Measurements from ENCODE around the gene ZNF761. TPM values are rescaled to one million over a fixed set of nuclear protein-coding genes. Genes with fewer than 3 reads are reported as not detected.

The ZNF761 gene
- total and polyA plus RNA-seq, 2 of the 13 experiments (the other 11 are each of a cell fraction or from before 2014, with no cell fraction given), result 11.6 to 16.2 TPM

DNA sequence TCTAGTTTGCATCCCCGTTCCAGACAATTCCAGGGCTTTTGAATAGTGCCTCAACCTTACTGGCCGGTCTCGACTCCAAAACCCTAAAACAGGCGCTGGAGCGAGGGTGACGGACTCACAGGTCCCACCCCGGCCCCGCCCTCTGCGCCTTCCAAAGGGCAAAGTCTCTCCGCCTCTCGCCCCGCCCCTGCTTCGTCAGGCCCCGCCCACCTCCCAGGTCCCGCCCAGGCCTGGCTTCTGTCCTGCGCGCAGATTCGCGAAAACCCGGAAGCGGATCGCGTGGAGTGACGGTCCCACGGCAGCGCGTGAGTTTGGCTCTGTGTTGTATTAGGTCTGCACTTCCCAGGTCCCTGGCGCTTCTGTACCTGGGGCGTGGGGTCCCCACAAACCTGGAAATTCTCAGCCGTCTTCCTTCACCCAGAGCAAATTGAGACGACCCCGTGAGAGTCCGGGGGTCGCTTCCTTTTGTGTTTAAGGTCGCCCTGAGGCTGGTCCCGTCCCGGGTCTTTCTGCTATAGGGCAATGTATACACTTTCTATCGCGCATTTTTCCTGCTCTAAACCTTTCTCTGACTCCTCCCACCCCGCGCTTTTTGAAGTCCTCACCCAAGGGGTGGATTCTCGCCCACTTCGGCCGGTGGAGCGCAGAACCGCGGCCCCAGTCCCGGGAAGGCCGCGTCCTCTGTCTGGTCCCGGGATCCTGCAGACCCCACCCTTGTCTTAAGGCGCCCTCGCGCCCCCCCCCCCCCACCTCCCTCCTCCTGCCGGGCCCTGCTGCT, 35.9 kb downstream of the ZNF761 start, which contains the start of gene ZNF813 (continued):
- TF ChIP-seq, protein P1, sequence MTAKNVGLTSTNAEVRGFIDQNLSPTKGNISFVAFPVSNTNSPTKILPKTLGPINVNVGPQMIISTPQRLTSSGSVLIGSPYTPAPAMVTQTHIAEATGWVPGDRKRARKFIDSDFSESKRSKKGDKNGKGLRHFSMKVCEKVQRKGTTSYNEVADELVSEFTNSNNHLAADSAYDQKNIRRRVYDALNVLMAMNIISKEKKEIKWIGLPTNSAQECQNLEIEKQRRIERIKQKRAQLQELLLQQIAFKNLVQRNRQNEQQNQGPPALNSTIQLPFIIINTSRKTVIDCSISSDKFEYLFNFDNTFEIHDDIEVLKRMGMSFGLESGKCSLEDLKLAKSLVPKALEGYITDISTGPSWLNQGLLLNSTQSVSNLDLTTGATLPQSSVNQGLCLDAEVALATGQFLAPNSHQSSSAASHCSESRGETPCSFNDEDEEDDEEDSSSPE (CRISPR knock-in tag; IDR thresholded peaks at IDR 0.05), result 0 out of 2 replicates have a peak, but pooled peaks have one; percentile 63
- TF ChIP-seq ZSCAN31 (CRISPR knock-in tag; IDR thresholded peaks at IDR 0.05; ENCODE audit: low read depth) (no peak), LCORL (IDR thresholded peaks at IDR 0.05) (no peak), LCORL (CRISPR knock-in tag; IDR thresholded peaks at IDR 0.05) (peak; percentile 42; the same call in 1 of the 2 replicates), MEIS1 (CRISPR knock-in tag; IDR thresholded peaks at IDR 0.05; ENCODE audit: borderline replicate concordance) (no peak), RFX5 (IDR thresholded peaks at IDR 0.05; ENCODE audit: low read depth, low read length) (no peak), FOXM1 (CRISPR knock-in tag; IDR thresholded peaks at IDR 0.05) (no peak), ZNF224 (CRISPR knock-in tag; IDR thresholded peaks at IDR 0.05) (no peak), ATF1 (CRISPR knock-in tag; IDR thresholded peaks at IDR 0.05) (no peak), ZKSCAN8 (CRISPR knock-in tag; IDR thresholded peaks at IDR 0.05; ENCODE audit: borderline replicate concordance) (no peak), ZNF773 (CRISPR knock-in tag; IDR thresholded peaks at IDR 0.05; ENCODE audit: borderline replicate concordance) (no peak), TEAD2 (CRISPR knock-in tag; IDR thresholded peaks at IDR 0.05) (no peak), ZNF274 (CRISPR knock-in tag; IDR thresholded peaks at IDR 0.05) (no peak), ARNT (IDR thresholded peaks at IDR 0.05) (no peak), ZNF205 (CRISPR knock-in tag; IDR thresholded peaks at IDR 0.05) (no peak), FOXC1 (CRISPR knock-in tag; IDR thresholded peaks at IDR 0.05; ENCODE audit: borderline replicate concordance) (no peak), ZNF232 (CRISPR knock-in tag; IDR thresholded peaks at IDR 0.05; ENCODE audit: borderline replicate concordance) (no peak), ARNT2 (CRISPR knock-in tag; IDR thresholded peaks at IDR 0.05; ENCODE audit: low read depth) (no peak), SMARCC2 (IDR thresholded peaks at IDR 0.05) (no peak), PAF1 (CRISPR knock-in tag; IDR thresholded peaks at IDR 0.05) (no peak), SRSF9 (IDR thresholded peaks at IDR 0.05; ENCODE audit: borderline replicate concordance, insufficient read depth, low read depth, low read length, poor library complexity, severe bottlenecking) (no peak), GFI1 (CRISPR knock-in tag; IDR thresholded peaks at IDR 0.05; ENCODE audit: borderline replicate concordance) (no peak), ZNF558 (CRISPR knock-in tag; IDR thresholded peaks at IDR 0.05; ENCODE audit: borderline replicate concordance) (no peak), HNF4G (IDR thresholded peaks at IDR 0.05; ENCODE audit: borderline replicate concordance, low read depth, low read length) (no peak), HNF4G (CRISPR knock-in tag; IDR thresholded peaks at IDR 0.05; ENCODE audit: borderline replicate concordance, low read depth) (no peak)
- TF ChIP-seq, protein P2, sequence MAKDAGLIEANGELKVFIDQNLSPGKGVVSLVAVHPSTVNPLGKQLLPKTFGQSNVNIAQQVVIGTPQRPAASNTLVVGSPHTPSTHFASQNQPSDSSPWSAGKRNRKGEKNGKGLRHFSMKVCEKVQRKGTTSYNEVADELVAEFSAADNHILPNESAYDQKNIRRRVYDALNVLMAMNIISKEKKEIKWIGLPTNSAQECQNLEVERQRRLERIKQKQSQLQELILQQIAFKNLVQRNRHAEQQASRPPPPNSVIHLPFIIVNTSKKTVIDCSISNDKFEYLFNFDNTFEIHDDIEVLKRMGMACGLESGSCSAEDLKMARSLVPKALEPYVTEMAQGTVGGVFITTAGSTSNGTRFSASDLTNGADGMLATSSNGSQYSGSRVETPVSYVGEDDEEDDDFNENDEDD (CRISPR knock-in tag; IDR thresholded peaks at IDR 0.05; ENCODE audit: borderline replicate concordance), result 0 out of 2 replicates have a peak, but pooled peaks have one; percentile 57
- TF ChIP-seq, protein P3, sequence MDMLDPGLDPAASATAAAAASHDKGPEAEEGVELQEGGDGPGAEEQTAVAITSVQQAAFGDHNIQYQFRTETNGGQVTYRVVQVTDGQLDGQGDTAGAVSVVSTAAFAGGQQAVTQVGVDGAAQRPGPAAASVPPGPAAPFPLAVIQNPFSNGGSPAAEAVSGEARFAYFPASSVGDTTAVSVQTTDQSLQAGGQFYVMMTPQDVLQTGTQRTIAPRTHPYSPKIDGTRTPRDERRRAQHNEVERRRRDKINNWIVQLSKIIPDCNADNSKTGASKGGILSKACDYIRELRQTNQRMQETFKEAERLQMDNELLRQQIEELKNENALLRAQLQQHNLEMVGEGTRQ (IDR thresholded peaks at IDR 0.05; ENCODE audit: low read depth, low read length), result no peak
- TF ChIP-seq, protein P3 (CRISPR knock-in tag; IDR thresholded peaks at IDR 0.05; ENCODE audit: borderline replicate concordance), result no peak

All from HepG2 (cell line).